GM10847 (cell line): ENCODE measurements around the gene UBE4B.

Experiments used
- POLR2A ChIP-seq: IDR thresholded peaks from 2 replicates; pipeline ENCODE4 v1.6.1; 2011; ENCODE audit not compliant: insufficient read length; ENCODE audit errors: extremely low read depth

UBE4B gene

DNA sequence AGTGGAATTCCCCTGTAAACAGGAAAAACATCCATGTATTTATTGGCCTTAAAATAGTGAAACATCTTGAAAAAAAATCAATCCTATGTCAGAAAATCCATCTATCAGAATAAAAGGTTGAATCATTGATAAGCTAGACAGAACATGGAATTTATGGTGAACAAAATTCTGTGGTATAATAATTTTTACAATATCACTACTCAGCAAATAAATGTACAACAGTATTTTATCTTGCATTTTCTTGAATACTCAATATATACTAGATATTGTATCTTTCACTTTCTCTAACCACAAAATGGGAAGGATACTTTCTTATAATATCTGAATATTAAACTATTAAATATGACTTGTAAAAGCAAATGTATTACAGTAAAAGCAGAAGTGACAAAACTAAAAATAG lies 5.7 kb upstream of the UBE4B start:
- no peak for TF ChIP-seq POLR2A

DNA sequence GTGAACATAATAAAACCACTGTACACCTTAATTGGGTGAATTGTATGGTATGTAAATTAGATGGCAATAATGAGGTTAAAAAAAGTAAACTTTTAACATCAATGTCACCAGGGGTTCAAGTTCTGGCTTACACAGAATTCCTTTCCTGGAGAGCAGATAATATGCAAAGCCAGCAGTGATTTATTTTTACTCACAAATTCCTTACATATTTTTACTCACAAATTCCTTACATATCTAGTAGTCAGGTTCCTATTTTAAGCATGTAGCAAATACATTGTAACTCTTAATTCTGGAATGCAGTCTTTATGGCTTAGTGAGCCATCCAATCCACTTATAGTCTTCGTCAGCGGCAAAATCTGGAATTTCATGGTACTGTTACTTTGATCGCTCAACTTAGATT lies 1.3 kb upstream of the UBE4B start:
- no peak for TF ChIP-seq POLR2A

DNA sequence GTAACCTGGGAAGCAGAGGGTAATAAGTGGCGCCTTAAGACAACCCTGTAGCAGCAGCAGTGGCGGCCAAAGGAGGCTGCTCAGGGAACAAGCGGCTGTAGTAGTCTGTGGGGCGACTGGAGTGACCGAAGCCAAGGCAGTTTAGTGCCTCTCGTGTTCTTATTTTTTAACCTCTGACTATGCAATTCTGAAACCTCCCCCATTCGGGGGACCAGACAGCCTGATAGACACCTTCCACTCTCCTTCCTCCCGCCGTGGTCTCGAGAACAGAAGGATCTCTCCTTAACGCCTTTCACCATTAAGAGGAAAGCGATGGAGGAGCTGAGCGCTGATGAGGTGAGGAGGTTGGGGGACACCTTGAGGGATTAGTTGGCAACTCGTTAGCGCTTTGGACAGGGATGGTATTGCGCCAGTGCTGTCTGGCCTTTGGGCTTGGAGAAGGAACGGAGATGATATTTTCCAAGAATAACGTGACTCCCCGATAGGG lies 644 bp downstream of the UBE4B start:
- no peak for TF ChIP-seq POLR2A

- TF ChIP-seq POLR2A = no peak
Measured at GRCh38 chr1:10042746-10043145, 10.0 kb downstream of the UBE4B start.

GRCh38 chr1:10045480-10046355 lies 13.0 kb downstream of the UBE4B start:
- TF ChIP-seq POLR2A = no peak

DNA sequence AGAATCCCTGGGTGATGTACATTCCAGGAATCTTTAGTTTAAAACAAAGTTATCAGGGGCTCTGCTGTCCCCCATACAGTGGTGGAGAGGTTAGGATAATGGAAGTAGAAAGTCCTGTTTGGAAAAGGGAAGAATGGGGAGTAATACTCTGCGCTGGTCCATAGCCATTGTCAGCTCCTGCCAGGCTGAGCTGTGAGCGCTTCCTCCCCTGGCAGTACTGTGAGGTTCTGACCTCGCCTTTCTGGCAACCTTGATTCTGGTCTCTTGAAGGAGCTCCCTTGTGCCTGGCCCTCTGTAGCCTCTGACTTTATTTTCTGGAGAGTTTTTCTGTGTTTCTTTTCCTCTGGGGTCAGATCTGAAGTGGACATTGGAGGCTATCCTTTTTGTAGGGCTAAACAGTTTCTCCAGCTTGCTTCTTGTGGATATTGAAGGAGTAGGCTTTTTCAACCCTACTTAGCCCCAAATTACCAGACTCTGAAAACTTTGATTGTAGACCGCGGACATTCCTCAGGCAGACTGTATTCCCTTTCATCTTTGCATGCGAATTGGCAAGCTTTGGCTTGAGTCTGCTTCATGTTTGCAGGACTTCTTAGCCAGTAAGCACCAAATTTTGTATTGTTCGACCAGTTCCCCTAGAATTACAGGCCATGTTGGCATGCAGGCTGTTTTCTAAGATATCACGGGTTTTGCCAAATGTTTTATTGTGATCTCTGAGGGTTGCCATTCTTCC lies 13.8 kb downstream of the UBE4B start:
- no peak for TF ChIP-seq POLR2A

- TF ChIP-seq POLR2A = no peak
Measured at GRCh38 chr1:10048601-10049000, 15.8 kb downstream of the UBE4B start.

GRCh38 chr1:10050611-10051010 lies 17.9 kb downstream of the UBE4B start:
- no peak for TF ChIP-seq POLR2A

- no peak for TF ChIP-seq POLR2A
Measured at GRCh38 chr1:10051656-10052055, 18.9 kb downstream of the UBE4B start.

DNA sequence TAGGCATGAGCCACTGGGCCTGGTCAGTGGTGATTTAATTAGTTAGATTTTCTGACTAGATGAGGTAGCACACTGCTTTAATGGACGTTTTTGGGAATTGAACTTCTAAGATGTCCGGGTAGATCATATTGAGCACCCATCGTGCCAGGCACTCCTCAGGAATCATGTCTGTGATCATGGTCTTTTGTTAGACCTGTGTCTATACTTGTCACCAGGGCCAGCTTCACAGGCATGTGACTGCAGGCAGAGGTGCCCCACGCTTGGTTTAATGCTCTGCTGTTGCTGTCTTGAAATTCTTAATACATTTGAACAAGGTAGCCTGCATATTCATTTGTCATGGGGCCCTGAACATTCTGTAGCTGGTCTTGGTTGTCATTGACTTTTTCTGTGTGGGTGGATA lies 19.6 kb downstream of the UBE4B start:
- no peak for TF ChIP-seq POLR2A

- no peak for TF ChIP-seq POLR2A
Measured at GRCh38 chr1:10054465-10054864, 21.7 kb downstream of the UBE4B start.

DNA sequence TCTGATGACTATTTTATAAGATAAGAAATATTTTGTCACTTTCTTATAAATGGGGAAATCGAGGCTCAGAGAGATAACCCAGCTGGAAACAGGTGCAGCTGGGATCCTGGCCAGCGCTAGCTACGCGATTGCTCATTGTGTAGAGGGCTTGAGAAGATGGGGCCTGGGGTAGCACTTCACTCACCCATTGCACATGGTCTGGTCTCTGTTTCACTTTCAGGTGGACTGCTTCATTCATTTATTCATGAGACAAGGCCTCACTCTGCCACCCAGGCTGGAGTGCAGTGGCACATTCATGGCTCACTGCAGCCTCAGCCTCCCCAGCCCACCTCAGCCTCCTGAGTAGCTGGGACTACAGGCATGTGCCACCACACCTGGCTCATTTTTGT lies 23.8 kb downstream of the UBE4B start:
- TF ChIP-seq POLR2A = no peak

- TF ChIP-seq POLR2A = no peak
Measured at GRCh38 chr1:10057343-10057742, 24.6 kb downstream of the UBE4B start.

- TF ChIP-seq POLR2A = no peak
Measured at GRCh38 chr1:10057796-10058195, 25.0 kb downstream of the UBE4B start.

DNA sequence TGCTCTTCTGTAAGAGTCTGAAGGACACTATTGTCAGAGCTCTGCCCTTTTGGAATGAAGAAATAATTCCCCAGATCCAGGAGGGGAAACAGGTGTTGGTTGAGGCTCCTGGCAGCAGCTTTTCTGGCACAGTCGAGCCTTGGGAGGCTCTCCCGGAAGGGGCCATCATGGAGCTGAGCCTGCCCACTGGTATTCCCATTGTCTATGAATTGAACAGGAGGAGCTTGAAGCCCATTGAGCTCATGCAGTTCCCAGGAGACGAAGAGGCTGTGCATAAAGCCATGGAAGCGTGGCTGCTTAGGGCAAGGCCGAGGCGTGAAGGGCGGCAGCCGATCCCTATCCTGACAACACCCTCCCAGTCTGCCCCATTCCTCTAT lies 26.6 kb downstream of the UBE4B start:
- TF ChIP-seq POLR2A = no peak
